HS-27A (cell line): ENCODE measurements around the gene NBPF11.
"Not testable (repeated sequence)": the region's sequence is repeated elsewhere in the genome, so short reads cannot be mapped to it uniquely, and the experiment has no call there.

Experiments
- DNase-seq: peaks from one replicate; pipeline ENCODE4 v3.0.0-alpha.2; 2012; ENCODE audit warnings: low read depth, missing footprints

NBPF11 gene, protein sequence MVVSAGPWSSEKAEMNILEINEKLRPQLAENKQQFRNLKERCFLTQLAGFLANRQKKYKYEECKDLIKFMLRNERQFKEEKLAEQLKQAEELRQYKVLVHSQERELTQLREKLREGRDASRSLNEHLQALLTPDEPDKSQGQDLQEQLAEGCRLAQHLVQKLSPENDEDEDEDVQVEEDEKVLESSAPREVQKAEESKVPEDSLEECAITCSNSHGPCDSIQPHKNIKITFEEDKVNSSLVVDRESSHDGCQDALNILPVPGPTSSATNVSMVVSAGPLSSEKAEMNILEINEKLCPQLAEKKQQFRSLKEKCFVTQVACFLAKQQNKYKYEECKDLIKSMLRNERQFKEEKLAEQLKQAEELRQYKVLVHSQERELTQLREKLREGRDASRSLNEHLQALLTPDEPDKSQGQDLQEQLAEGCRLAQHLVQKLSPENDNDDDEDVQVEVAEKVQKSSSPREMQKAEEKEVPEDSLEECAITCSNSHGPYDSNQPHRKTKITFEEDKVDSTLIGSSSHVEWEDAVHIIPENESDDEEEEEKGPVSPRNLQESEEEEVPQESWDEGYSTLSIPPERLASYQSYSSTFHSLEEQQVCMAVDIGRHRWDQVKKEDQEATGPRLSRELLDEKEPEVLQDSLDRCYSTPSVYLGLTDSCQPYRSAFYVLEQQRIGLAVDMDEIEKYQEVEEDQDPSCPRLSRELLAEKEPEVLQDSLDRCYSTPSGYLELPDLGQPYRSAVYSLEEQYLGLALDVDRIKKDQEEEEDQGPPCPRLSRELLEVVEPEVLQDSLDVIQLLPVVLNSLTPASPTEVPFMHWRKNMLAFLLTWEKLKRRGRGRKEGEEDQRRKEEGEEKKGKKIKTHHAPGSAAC

DNA sequence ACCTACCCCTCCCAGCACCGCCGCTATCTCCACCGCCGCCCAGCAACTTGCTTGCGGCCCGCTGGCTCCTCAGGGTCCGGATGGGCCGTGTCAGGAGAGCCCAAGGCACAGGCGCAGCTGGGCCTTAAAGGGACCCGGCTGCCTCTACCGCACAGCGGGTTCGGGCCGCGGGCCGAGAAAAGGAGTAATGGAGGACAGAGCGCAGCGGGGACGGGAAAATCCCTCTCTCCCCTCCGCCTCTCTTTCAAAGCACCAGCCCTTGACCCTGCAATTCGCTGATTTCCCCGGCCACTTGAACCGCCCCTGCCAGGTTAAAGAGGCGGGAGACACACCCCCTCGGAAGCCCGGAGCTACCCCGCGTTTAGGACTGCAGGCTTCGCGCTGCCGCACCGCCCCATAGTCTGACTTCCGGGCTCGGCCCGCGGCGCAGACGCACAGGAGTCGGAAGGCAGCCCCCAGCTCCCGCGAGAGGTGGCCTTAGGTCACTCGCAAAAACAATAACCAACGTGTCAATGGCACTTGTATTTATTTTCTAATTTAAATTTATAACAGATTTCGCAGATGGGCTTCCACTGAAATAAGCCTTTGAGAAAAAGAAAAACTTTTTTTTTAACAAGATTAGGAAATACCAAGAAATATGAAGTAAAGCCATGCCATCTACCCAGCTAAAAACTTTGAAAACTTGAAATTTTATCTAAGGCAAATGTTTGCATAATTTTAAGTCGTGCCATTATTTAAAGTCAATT is at the start of gene NBPF11:
TSS of gene NBPF11 (minus strand) at position 371 of the 746 bp plus-strand sequence. CDS start 25,278 bp downstream, outside the sequence.
- peak; percentile 27 for DNase-seq

DNA sequence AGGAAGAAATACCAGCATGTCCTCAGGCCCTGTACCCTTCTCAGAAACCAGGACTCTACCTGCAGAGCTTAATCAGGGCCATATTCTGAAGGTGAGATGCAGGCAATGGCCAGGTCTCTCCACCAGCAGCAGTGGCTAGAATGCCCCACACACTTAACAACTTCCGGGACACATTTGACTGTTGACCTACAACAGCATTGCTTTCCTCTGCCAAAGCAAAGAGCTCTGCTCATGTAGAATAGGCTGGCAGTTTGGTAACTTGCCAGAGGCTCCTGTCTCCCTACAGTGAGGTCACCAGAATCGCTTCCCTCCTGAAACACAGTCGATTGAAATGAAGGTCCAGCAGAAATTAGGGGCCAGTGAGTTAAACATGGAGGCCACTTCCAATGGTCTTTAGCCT is 45.3 kb upstream of the NBPF11 start:
- DNase-seq: not testable (repeated sequence)

DNA sequence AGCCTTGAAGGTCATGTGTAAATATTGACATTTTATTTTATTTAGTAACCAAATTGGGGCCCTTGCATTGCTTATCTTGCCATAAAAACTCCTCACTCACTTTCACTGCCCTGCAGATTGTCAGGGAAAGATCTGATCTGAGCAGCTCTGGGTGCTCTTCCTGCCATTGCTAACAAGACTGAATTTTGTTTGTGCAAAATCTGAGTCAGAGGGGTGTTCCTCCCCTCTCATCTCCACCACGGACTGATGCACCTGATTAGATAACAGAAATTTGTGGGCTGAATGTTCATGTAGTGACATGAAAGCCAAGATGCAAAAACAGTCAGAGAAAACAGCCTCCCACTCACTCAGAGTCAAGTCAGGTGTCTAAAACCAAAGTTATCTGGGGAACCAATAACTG is 44.9 kb upstream of the NBPF11 start:
- DNase-seq: not testable (repeated sequence)

DNA sequence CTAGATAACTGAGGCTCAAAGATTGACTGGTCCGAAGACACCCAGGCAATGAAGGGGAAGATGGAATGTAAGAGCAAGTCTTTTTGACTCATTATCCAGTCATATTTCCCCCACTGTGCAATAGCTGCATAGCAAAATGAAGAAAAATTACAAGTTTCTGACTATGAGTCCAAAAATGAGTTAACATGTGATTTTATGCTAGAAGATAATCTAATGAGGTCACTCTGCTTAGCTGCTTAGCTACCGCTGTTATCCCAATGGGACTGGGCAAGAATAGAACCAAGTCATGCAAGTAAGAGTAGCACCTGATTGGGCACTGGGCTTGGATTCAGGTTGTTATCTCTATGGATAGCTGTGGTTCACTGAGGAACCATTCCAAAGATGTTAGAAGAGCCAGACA is 43.0 kb upstream of the NBPF11 start:
- not testable (repeated sequence) for DNase-seq

DNA sequence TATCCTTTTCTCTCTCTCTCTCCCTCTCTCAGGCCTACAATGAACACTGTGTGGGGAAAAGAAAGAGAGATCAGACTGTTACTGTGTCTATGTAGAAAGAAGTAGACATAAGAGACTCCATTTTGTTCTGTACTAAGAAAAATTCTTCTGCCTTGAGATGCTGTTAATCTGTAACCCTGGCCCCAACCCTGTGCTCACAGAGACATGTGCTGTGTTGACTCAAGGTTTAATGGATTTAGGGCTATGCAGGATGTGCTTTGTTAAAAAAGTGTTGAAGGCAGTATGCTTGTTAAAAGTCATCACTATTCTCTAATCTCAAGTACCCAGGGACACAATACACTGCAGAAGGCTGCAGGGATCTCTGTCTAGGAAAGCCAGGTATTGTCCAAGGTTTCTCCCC is 36.7 kb upstream of the NBPF11 start:
- not testable (repeated sequence) for DNase-seq

DNA sequence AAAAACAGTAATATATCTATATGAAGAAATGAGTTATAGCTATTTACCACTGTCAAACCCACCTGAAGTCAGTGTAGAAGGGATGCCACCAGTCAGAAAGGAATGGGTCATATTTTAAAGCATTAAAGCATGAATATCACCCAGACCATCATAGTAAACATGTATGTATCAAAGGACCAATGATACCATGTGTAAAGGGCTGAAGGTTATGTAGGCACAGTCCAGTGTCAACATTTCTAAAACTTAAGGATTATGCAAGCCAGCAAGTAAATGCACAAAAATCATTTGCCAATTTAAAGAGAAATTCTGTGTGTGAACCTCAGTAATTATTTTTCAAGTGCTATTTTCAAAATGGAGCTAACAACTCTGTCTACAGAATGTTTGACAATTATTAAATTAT is 26.6 kb upstream of the NBPF11 start:
- DNase-seq: not testable (repeated sequence)

DNA sequence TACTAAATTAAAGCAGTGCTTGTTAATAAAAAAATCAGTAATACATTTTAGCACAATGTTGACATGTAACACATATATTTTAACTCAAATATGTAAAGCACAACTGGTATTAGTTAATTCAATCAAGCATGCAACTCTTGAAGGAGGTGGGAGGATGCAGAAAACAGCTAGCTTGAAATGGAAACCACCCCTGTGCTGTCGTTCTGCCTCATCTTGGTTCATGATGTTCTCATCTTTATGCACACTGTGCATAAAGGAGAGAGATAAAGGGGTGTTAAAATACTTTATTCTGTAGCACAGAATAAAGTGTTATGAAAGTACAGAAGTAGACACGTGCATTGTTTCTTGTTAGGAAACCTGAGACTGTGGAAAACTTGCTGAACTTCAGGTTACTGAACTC is 23.3 kb upstream of the NBPF11 start:
- DNase-seq: not testable (repeated sequence)

DNA sequence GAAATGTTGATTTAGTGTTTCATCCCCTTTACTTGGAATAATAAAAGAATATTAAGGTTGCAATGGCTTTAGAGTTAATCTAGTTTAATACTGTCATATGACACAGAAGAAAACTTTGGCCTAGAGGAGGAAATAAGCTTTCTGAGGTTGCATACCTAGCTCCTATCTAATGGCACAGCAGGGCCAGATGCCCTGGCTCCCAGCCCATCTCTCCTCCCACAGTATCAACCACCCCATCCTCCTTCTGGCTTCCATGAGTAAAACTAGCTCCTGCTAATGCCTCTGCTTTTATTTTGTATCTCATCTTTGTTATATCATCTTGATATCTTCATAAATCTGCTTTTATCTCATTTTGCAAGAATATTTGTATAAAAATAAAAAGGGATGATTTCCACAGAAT is 19.9 kb upstream of the NBPF11 start:
- DNase-seq: not testable (repeated sequence)

DNA sequence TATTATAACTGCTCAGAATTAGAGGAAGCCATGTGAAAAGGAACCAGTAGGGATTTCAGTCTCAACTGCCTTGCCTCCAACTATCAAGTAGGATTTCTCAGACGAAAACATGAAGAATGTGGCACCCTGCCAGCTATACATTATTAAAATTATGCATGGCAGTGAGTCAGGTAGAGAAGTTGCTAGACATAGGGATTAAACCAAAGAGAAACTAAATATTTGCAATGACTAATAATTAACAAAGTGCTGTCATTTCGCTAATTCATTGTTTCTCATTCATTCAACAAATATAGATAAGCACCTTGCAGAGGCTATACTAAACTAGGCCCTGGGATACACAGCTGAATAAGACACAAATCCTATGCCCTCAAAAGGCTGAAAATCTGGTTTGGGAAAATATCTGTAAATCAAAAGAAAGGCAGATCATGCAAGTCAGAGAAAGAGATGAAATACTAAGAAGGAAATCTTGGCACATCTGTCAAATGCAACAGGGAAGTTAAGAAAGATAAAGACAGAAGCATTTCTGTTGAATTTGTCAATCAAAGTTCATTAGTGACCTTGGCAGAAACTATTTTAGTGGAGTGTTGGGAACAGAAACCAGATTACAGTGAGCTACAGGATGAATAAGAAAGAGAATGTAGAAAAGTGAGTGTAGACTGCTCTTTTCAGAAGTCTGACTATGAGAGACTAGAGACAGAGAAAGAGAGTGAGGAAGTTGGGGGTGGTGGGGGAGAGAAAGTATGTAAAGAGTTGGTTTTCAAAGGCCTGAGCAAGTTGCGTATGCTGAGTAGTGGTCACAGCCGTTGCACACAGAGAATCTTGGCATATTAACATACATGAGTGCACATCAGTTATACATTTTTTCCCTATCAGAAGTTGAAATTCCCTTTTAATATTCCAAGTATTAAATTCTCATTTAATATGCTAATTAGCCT is 14.7 kb upstream of the NBPF11 start:
- DNase-seq: no peak

DNA sequence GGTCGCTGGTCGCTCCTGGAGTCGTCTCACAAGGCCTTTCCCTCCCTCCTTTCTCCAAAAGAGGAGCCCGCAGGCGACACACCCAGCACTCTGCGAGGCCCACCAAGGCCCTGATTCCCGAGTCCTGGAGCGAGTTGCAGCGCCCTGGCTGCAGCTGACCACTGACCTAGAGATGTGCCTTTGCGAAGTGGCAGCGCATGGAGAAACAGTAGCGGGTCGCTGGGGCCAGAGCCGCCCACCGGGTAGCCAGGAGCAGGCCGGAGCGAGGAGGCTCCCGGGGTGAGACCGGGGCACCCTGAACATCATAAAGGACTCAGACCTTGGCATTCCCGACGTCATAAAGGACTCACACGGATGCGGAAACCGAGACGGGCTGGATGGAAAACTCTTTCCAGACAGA is 10.3 kb upstream of the NBPF11 start:
- DNase-seq: no peak

DNA sequence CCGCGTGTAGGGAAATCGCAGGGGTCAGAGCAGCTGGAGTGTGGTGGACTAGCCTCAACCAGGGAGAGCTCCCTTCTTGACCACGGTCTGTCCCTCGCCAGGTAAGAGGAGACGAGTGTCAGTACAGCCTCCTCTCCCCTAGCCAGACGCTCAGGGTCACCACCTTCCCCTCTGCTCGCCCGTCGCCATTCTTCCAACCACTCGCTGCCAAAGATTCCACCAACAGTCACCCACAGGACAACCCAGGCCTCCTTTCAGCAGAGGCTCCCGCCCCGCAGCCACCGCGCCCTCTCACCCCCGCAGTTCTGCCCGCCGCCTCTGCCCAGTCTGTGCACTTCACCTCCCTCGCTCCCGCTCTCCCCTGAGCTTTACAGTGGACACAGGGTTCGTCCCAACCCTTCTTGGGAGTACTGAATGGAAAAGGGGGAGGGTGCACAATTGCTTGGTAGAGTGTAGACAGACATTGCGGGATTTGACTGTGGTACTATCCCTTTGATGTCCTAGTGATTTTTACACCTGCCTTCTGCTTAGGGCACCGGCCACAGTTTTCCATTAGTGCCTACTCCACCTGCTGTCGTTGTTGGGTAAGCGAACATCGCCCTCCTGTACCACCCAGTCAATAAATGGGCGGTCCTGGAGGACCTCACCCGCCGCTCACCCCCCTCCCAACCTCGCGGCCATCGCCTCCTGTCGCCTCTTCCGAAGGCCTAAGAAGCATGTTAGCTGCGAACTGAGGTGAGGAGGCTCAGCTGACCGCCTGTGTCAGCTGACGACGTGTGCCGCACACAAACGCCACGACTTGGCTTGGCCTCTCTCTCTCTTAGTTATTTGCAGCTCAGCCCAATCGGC is 9.2 kb upstream of the NBPF11 start:
- DNase-seq: no peak

DNA sequence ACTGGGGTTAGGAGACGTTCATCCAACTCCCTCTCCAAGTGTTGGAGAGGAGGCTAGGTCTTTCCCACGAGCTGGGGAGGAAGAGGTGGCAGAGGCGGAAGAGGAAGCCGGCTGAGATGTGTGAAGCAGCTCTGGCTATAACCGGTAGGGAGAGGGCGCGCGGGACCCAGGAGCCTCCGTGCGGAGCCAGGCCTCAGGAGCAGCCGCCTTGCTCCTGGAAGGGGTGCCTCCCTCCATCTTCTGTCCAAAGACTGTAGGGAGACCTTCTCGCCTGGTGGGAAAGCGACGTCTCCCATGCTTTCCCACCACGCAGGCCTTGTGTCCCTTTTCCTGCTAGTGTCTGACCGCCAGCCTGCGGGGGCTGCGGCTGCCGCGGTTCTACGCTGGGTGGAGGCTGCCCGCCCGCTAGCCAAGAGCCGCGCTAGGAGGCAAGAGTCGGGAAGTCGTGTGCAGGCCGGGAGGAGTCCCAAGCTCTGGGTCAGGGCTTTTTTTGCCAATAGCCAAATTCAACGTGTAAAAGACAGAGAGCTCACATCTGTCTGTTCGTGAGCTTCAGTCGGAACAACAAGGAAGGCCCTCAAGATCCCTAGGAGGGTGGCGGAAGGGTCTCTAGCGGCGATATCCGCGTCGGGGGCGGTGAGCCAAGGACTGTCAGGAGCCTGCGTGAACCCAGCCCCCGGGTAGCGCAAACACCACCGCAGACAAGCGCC is 8.4 kb upstream of the NBPF11 start:
- DNase-seq: no peak

DNA sequence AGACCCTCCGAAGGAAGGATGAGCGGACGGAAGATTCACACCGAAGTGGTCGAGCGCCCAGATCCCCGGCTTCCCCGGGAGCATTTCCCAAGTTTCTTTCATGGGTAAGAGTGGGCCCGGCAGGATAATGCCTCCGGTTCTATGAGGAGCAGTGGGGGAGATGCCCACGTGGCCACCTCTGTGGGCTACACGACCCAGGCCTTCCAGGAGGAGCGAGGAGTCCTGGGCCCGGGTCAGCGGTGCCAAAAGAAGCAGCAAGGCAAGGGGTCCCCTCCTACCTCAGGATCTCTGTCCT is 7.9 kb upstream of the NBPF11 start:
- no peak for DNase-seq

DNA sequence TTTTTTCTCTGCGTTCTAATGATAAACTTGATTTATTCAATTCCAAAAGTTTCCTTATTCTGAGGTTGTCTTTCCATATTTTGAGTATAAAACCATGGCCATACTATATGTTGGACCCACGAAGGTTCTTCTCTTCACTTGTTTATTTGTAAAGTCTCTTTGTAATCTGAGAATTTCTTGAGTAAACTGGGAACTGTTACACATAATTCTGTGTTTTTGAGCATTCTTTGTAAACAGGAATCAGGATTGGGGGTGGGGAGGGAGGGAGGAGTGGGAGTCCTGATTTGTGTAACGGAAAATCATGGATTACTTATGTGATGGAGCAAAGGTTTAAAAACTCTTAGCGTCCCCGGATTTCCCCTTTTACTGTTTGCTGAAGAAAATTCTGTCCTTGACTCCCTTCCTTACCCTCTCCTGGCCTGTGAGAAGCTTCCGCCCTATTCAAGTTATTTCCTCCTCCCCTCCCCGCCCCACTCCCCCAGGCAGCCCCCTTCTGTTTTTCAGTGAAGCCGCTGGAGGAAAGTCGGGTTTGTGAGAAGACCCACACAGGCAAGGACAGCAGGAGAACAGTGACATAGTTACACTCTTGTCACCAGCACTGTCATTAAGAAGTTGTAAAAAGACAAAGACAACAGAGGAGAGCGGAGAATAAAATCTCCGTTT is 6.4 kb upstream of the NBPF11 start:
- DNase-seq: no peak

DNA sequence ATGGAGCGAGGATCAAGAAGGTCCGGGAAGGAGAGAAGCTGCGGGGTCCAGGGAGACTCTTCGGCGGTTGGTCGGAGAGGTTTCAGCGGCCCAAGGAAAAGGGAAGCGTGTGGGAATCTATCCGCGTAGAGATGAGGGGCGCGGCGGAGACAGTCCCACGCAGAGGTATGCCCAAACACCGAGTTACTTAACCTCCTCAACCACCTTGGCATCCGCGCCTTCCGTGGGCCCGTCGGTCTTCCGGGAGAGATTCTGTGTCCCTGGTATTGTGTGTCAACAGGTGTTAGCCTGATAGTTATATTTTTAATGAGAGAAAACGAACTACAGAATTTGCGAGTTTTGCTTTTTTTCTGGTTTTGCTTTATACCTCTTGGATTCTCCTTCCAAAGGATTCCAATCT is 5.7 kb upstream of the NBPF11 start:
- not testable (repeated sequence) for DNase-seq

DNA sequence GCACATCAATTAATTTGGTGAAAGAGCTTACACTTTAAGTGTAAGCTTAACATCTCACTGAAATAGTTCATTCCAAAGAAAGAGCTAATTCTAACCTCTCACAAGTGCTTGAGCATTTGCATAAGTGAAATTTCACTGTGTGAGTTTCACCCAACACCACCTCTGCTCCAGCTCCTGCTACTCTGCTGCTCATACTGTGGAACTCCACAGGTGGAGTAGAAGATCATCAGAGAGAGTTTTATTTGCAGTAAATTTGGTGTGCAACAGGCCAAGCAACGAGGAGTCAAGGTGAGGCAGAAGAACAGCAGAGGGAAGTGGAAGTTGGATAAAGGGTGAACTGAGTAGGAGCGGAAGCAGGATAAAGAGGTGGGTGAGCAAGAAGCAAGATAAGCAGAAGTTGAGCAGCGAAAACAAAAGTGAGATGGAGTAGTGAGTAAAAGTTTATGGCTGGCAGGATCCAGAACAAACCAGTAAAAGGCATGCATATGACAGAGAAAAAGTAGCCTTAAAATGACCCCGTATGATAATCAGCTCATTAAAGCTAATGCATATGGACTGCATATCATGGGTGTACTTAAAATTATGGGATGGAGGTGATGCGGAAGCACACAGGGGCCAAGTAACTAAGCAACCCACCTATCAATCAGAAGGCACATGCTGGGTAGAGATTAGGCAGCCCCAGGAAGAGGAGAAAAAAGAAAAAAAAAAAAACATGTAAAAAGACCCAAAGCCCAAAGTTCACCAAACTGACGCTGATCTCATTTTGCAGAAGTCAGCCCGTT is 3.6 kb upstream of the NBPF11 start:
- not testable (repeated sequence) for DNase-seq

DNA sequence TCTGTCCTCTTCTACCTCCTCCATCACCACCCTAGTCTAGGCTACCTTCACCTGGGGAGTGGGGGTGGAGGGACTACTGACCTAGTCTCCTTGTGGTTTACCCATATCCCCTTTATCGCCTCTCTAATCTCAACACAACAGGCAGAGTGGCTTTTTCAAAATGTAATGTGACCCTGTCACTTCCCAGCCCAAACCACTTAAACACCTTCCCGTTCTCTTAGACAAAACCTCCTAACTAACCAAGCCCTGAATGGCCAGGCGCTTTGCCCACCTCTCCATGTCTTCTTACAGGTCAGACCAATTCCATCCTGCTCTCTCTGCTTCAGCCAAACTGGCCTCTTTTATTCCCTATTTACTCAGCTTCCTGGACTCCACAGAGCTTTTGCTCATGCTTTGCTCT is 714 bp upstream of the NBPF11 start:
- DNase-seq: not testable (repeated sequence)

DNA sequence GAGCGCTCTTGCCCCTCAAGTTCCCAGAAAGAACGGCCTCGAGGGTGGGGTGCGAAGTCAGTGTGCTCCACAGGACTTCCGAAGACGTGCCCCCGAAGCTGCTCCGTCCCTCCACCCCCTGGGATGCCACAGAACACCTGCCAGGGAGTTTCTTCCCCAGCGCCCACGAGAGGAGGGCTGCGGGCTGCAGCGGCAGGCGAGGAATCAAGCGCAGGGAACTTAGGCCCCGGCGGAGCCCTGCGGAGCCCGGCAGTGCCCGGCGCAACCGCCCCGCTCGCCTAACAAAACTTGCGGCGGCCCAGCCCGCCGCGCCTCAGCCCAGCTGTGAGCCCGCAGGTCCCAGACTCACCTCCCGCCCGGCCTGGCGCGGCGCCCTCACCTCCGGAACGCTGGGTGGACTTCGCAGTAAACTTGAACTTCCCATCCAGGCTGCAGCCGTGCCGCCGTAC is 686 bp downstream of the NBPF11 start:
- DNase-seq: not testable (repeated sequence)
